Endothelial cell of umbilical vein (primary cell): ENCODE data around the gene PDE3A. TPM values are rescaled to one million over a fixed set of nuclear protein-coding genes. Genes with fewer than 3 reads are reported as not detected.
A peak's percentile ranks its signal among the peaks of the same experiment; 100 is the strongest.

ENCODE experiments used
- BruUV-seq: library from RNA; stranded (reverse); fragments of 400-500 nt; replicated peaks from 2 replicates; lab custom pipeline; 2021; lab: Mats Ljungman, UMichigan
- CTCF ChIA-PET: fragments of 300-600, 350-600 bp; sonication (Branson Sonifier 250); formaldehyde crosslinking; loops from one replicate; lab custom pipeline; 2021; ENCODE audit warnings: antibody characterized with exemption, inconsistent platforms; lab: Charles Lee
- POLR2A ChIA-PET: fragments of 300-600, 350-600 bp; sonication (Branson Sonifier 250); formaldehyde crosslinking; loops from one replicate; lab custom pipeline; 2021; ENCODE audit warnings: antibody characterized with exemption, inconsistent platforms; lab: Charles Lee
- DNase-seq: peaks from one replicate; pipeline ENCODE4 v3.0.0-alpha.2; 2011; ENCODE audit warnings: low read depth, low spot score
- FAIRE-seq: peaks from 2 replicates; lab custom pipeline; 2011; peaks lifted over from hg19 to GRCh38; lab: Jason Lieb, UNC
- H2AFZ ChIP-seq: 2 replicates; pipeline ENCODE4 v1.6.0; 2012; ENCODE audit warnings: low read depth, low read length, control low read depth, inconsistent platforms
- H3K27ac ChIP-seq: 2 replicates; pipeline ENCODE4 v1.5.1; 2011; ENCODE audit warnings: low read depth, mild to moderate bottlenecking, control low read depth, low read length, moderate library complexity; ENCODE audit not compliant: insufficient read depth
- H3K27me3 ChIP-seq, 2 experiments: 2 replicates each; pipeline versions ENCODE4 v1.6.0 to v1.6.1; 2011; ENCODE audit warnings: low read length in 2 of 2, mixed read lengths in 1 of 2; ENCODE audit not compliant: control insufficient read depth in 2 of 2, insufficient read depth in 2 of 2
- H3K36me3 ChIP-seq, 2 experiments: 2 replicates in 1 of 2; 3 replicates in 1 of 2; pipeline ENCODE4 v1.5.1; 2011; ENCODE audit warnings: low read length in 2 of 2, mild to moderate bottlenecking in 1 of 2, moderate library complexity in 1 of 2; ENCODE audit not compliant: control insufficient read depth in 2 of 2, insufficient read depth in 2 of 2; ENCODE audit errors: extremely low read depth in 1 of 2
- H3K4me1 ChIP-seq: 3 replicates; pipeline ENCODE4 v1.5.1; 2011; ENCODE audit warnings: mild to moderate bottlenecking, low read length; ENCODE audit not compliant: control insufficient read depth, insufficient read depth; ENCODE audit errors: extremely low read depth
- H3K4me2 ChIP-seq: 2 replicates; pipeline ENCODE4 v1.6.1; 2011; ENCODE audit warnings: low read length, control low read depth, mixed read lengths; ENCODE audit not compliant: insufficient read depth
- H3K4me3 ChIP-seq, 3 experiments: fragments of 200-600 bp in 1 of 3; sonication (generic), shearing (Covaris generic) in 1 of 3; replicated peaks in 1 of 3; 2 replicates each; pipeline ENCODE4 v1.5.1; 2011 to 2016; ENCODE audit warnings: control low read depth in 3 of 3, low read length in 3 of 3, mild to moderate bottlenecking in 2 of 3, inconsistent platforms in 1 of 3, low read depth in 1 of 3, moderate library complexity in 1 of 3; ENCODE audit not compliant: insufficient read depth in 1 of 3
- H3K79me2 ChIP-seq: 2 replicates; pipeline ENCODE4 v1.6.0; 2012; ENCODE audit warnings: low read length, inconsistent platforms; ENCODE audit not compliant: control insufficient read depth, insufficient read depth
- H3K9ac ChIP-seq: replicated peaks from 2 replicates; pipeline ENCODE3; 2011; ENCODE audit warnings: low read length, control low read depth; ENCODE audit not compliant: insufficient read depth; ENCODE audit errors: extremely low read depth
- H3K9me1 ChIP-seq: replicated peaks from 3 replicates; pipeline ENCODE4 v1.6.0; 2011; ENCODE audit warnings: mild to moderate bottlenecking, low read length; ENCODE audit not compliant: control insufficient read depth, insufficient read depth; ENCODE audit errors: extremely low read depth
- H3K9me3 ChIP-seq: replicated peaks from 2 replicates; pipeline ENCODE4 v1.5.1; 2012; ENCODE audit warnings: low read length, inconsistent platforms; ENCODE audit not compliant: control insufficient read depth, insufficient read depth
- H4K20me1 ChIP-seq: replicated peaks from 2 replicates; pipeline ENCODE3; 2011; ENCODE audit warnings: mild to moderate bottlenecking, low read length; ENCODE audit not compliant: control insufficient read depth, insufficient read depth; ENCODE audit errors: extremely low read depth
- EZH2 ChIP-seq: IDR thresholded peaks from 2 replicates; pipeline ENCODE4 v1.6.1; 2012; ENCODE audit warnings: borderline replicate concordance, low read depth, mild to moderate bottlenecking, moderate library complexity, low read length, inconsistent platforms; ENCODE audit not compliant: severe bottlenecking
- FOS ChIP-seq: IDR thresholded peaks from 2 replicates; pipeline ENCODE4 v1.6.1; 2011; ENCODE audit warnings: mild to moderate bottlenecking, low read length, moderate library complexity, borderline replicate concordance; ENCODE audit not compliant: insufficient read depth
- GATA2 ChIP-seq: IDR thresholded peaks from 2 replicates; pipeline ENCODE4 v1.7.0; 2011; ENCODE audit warnings: low read depth, mild to moderate bottlenecking, moderate library complexity, mixed read lengths, low read length; ENCODE audit not compliant: insufficient read length, insufficient read depth
- JUN ChIP-seq: IDR thresholded peaks from 2 replicates; pipeline ENCODE4 v1.6.1; 2011; ENCODE audit warnings: borderline replicate concordance, low read depth; ENCODE audit not compliant: insufficient read length, insufficient read depth
- MAX ChIP-seq: IDR thresholded peaks from 2 replicates; pipeline ENCODE4 v1.6.1; 2011; ENCODE audit not compliant: insufficient read depth, insufficient read length
- MYC ChIP-seq: IDR thresholded peaks from one replicate; pipeline ENCODE4 v1.6.1; 2011; ENCODE audit warnings: mild to moderate bottlenecking, low read depth, low read length
- POLR2A ChIP-seq: IDR thresholded peaks from 2 replicates; pipeline ENCODE4 v1.6.1; 2012; ENCODE audit warnings: low read depth, mild to moderate bottlenecking, control low read depth, low read length
- POLR2AphosphoS5 ChIP-seq: IDR thresholded peaks from 2 replicates; pipeline ENCODE4 v1.6.1; 2012; ENCODE audit warnings: low read depth, mild to moderate bottlenecking, control low read depth, low read length, moderate library complexity; ENCODE audit not compliant: insufficient read depth
- dilution Hi-C: fragments of 300-500 bp; cut with MboI; formaldehyde crosslinking; loops from one replicate; pipeline ENCODE4 v1.15.0; 2019; ENCODE audit warnings: low sequenced_read_pairs; ENCODE audit not compliant: extremely low pct_ligation_motif_present
- intact Hi-C: fragments of 100-400 bp; cut with micrococcal nuclease; formaldehyde crosslinking; loops from one replicate; pipeline ENCODE4 v1.10.0; 2022
- polyA plus RNA-seq, 4 experiments: library from polyadenylated mRNA; depleted of rRNA in 3 of 4; stranded (reverse) in 3 of 4; unstranded in 1 of 4; fragments of >200 nt; gene quantifications; 2 replicates each; pipeline versions ENCODE4 v1.2.1 to v1.2.3, GENCODE V29; 2011 to 2012; ENCODE audit warnings: missing spikeins in 1 of 4
- total RNA-seq: library from RNA; stranded (reverse); gene quantifications from 2 replicates; pipeline ENCODE4 v1.2.3, GENCODE V29; 2021
- TF ChIP-seq, protein P1 (sequence below), 2 donors: IDR thresholded peaks; 1 replicate in 1 of 2; 2 replicates in 1 of 2; pipeline ENCODE4 v1.5.1; 2011; ENCODE audit warnings: low read length in 2 of 2, mild to moderate bottlenecking in 2 of 2, moderate library complexity in 2 of 2, control low read depth in 1 of 2, inconsistent platforms in 1 of 2, low read depth in 1 of 2; ENCODE audit not compliant: insufficient read depth in 1 of 2; ENCODE audit errors: extremely low read depth in 1 of 2

Gene PDE3A
- total and polyA plus RNA-seq, 2 donors (not counting 3 experiments of a cell fraction or from before 2014, with no cell fraction given): 14.0 to 27.4 TPM

DNA sequence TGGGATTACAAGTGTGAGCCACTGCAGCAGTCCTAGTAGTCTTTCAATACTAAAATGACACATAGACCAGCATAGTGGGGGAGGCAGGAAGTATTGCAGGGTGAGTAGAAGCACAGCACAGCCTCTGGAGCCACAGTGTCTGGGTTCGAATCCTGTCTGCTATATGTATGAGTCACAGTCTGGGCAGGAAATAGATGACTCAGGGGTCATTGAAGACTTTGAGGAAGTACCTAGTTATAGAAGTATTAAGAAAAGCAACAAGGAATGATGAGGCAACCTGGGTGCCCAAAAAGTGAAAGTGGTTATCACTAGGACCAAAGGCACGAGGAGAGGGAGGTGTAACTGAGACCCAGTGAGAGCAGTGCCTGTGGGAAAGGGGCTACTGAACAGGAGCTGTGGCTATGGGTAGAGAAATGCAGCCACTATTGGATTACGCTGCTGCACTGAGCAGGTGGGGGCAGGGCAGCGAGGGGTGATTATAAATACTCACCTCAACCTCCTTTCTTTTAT lies 124.0 kb downstream of the PDE3A start:
- Histone ChIP-seq H3K9me1 (no peaks in the 10 kb centered on the region), H3K4me1 (peaks cover 20% of the 10 kb centered on the region), H3K36me3 (no peaks in the 10 kb centered on the region), H2AFZ (no peak overlapping the region), H3K79me2 (peaks cover 7% of the 10 kb centered on the region), H3K4me3 (no peak overlapping the region), H3K27ac (peak overlapping the region; percentile 64), H3K9me3 (no peaks in the 10 kb centered on the region), H3K9ac (no peak overlapping the region), H3K27me3 (no peaks in the 10 kb centered on the region), H4K20me1 (no peaks in the 10 kb centered on the region), H3K4me2 (peak overlapping the region; percentile 25)
- FAIRE-seq (peak; percentile 67), DNase-seq (peak; percentile 75)
- POLR2A ChIA-PET: no interaction called here
- intact Hi-C loops: no loop called here
- CTCF ChIA-PET: interaction anchor here (1.3 kb wide), 1 partner anchor 22 kb away, joined by 3 read pairs; no protein-coding TSS in a partner anchor
- TF ChIP-seq MAX (no peak), EZH2 (no peak), MYC (no peak), POLR2A (no peak), JUN (peak; percentile 89), FOS (peak; percentile 76), POLR2AphosphoS5 (peak; percentile 53), GATA2 (no peak)
- TF ChIP-seq, protein P1, sequence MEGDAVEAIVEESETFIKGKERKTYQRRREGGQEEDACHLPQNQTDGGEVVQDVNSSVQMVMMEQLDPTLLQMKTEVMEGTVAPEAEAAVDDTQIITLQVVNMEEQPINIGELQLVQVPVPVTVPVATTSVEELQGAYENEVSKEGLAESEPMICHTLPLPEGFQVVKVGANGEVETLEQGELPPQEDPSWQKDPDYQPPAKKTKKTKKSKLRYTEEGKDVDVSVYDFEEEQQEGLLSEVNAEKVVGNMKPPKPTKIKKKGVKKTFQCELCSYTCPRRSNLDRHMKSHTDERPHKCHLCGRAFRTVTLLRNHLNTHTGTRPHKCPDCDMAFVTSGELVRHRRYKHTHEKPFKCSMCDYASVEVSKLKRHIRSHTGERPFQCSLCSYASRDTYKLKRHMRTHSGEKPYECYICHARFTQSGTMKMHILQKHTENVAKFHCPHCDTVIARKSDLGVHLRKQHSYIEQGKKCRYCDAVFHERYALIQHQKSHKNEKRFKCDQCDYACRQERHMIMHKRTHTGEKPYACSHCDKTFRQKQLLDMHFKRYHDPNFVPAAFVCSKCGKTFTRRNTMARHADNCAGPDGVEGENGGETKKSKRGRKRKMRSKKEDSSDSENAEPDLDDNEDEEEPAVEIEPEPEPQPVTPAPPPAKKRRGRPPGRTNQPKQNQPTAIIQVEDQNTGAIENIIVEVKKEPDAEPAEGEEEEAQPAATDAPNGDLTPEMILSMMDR (IDR thresholded peaks at IDR 0.05; ENCODE audit: extremely low read depth in 1 of 2, insufficient read depth in 1 of 2, low read depth in 1 of 2, low read length in 2 of 2): no peak
- dilution Hi-C loops: no loop called here
- BruUV-seq: no TSS peak
